IPS-18a (cell line): ENCODE measurements around the gene CASTOR1.

Source experiments
- H3K27ac ChIP-seq: one replicate; pipeline ENCODE4 v1.5.1; 2013; ENCODE audit warnings: low read length
- H3K27me3 ChIP-seq: one replicate; pipeline ENCODE4 v1.6.1; 2013; ENCODE audit warnings: mild to moderate bottlenecking, low read length; ENCODE audit not compliant: control insufficient read depth, insufficient read depth
- H3K36me3 ChIP-seq: one replicate; pipeline ENCODE4 v1.6.1; 2013; ENCODE audit warnings: low read depth, low read length; ENCODE audit not compliant: control insufficient read depth
- H3K4me1 ChIP-seq: one replicate; pipeline ENCODE4 v1.6.1; 2013; ENCODE audit warnings: low read depth, low read length; ENCODE audit not compliant: control insufficient read depth
- H3K4me3 ChIP-seq: one replicate; pipeline ENCODE4 v1.5.1; 2013; ENCODE audit warnings: low read length
- H3K9ac ChIP-seq: one replicate; pipeline ENCODE4 v1.6.1; 2013; ENCODE audit warnings: mild to moderate bottlenecking, low read length, moderate library complexity
- H3K9me3 ChIP-seq: one replicate; pipeline ENCODE4 v1.6.1; 2013; ENCODE audit warnings: low read depth, low read length; ENCODE audit not compliant: control insufficient read depth

CASTOR1 gene

GRCh38 chr22:30294830-30295229, 5.5 kb upstream of the CASTOR1 start:
- H3K9me3 ChIP-seq: no peaks in the 10 kb centered on the region
- H3K4me3 ChIP-seq: no peak overlapping the region
- H3K9ac ChIP-seq: no peak overlapping the region
- no peaks in the 10 kb centered on the region for H3K36me3 ChIP-seq
- no peaks in the 10 kb centered on the region for H3K27me3 ChIP-seq
- H3K27ac ChIP-seq: no peak overlapping the region
- H3K4me1 ChIP-seq: no peaks in the 10 kb centered on the region

- no peaks in the 10 kb centered on the region for H3K27me3 ChIP-seq
- H3K4me1 ChIP-seq: no peaks in the 10 kb centered on the region
- H3K27ac ChIP-seq: no peak overlapping the region
- H3K9me3 ChIP-seq: no peaks in the 10 kb centered on the region
- H3K4me3 ChIP-seq: no peak overlapping the region
- no peaks in the 10 kb centered on the region for H3K36me3 ChIP-seq
- H3K9ac ChIP-seq: no peak overlapping the region
Observed at GRCh38 chr22:30294066-30294465, 4.8 kb upstream of the CASTOR1 start.

- H3K27ac ChIP-seq: no peak overlapping the region
- H3K4me1 ChIP-seq: peaks cover 5% of the 10 kb centered on the region
- H3K9me3 ChIP-seq: no peaks in the 10 kb centered on the region
- no peak overlapping the region for H3K4me3 ChIP-seq
- no peaks in the 10 kb centered on the region for H3K36me3 ChIP-seq
- H3K27me3 ChIP-seq: peaks cover 7% of the 10 kb centered on the region
- H3K9ac ChIP-seq: no peak overlapping the region
Observed at GRCh38 chr22:30293026-30293425, 3.7 kb upstream of the CASTOR1 start.

- no peak overlapping the region for H3K9ac ChIP-seq
- H3K27ac ChIP-seq: no peak overlapping the region
- H3K4me3 ChIP-seq: no peak overlapping the region
- H3K9me3 ChIP-seq: no peaks in the 10 kb centered on the region
- H3K4me1 ChIP-seq: peaks cover 5% of the 10 kb centered on the region
- no peaks in the 10 kb centered on the region for H3K36me3 ChIP-seq
- H3K27me3 ChIP-seq: peaks cover 7% of the 10 kb centered on the region
Observed at GRCh38 chr22:30292069-30292970, 3.0 kb upstream of the CASTOR1 start.

GRCh38 chr22:30291058-30291892, 2.0 kb upstream of the CASTOR1 start:
- no peaks in the 10 kb centered on the region for H3K36me3 ChIP-seq
- no peak overlapping the region for H3K4me3 ChIP-seq
- peaks cover 5% of the 10 kb centered on the region for H3K4me1 ChIP-seq
- no peak overlapping the region for H3K27ac ChIP-seq
- peaks cover 7% of the 10 kb centered on the region for H3K27me3 ChIP-seq
- H3K9ac ChIP-seq: no peak overlapping the region
- H3K9me3 ChIP-seq: no peaks in the 10 kb centered on the region

- Histone ChIP-seq H3K36me3 (no peaks in the 10 kb centered on the region), H3K27me3 (peaks cover 7% of the 10 kb centered on the region), H3K9ac (no peak overlapping the region), H3K27ac (no peak overlapping the region), H3K4me1 (peaks cover 5% of the 10 kb centered on the region), H3K9me3 (no peaks in the 10 kb centered on the region), H3K4me3 (peak overlapping the region; percentile 73)
Observed at GRCh38 chr22:30290342-30291057, 1.2 kb upstream of the CASTOR1 start.

- no peak overlapping the region for H3K9ac ChIP-seq
- peaks cover 7% of the 10 kb centered on the region for H3K27me3 ChIP-seq
- H3K4me3 ChIP-seq: peak overlapping the region; percentile 73
- no peaks in the 10 kb centered on the region for H3K9me3 ChIP-seq
- no peak overlapping the region for H3K27ac ChIP-seq
- no peaks in the 10 kb centered on the region for H3K36me3 ChIP-seq
- peaks cover 5% of the 10 kb centered on the region for H3K4me1 ChIP-seq
Observed at GRCh38 chr22:30289980-30290313, 642 bp upstream of the CASTOR1 start.

- Histone ChIP-seq H3K9ac (no peak overlapping the region), H3K27ac (no peak overlapping the region), H3K36me3 (no peaks in the 10 kb centered on the region), H3K4me3 (peak overlapping the region; percentile 73), H3K9me3 (no peaks in the 10 kb centered on the region), H3K4me1 (peaks cover 5% of the 10 kb centered on the region), H3K27me3 (peaks cover 7% of the 10 kb centered on the region)
Observed at GRCh38 chr22:30288419-30289140, 725 bp downstream of the CASTOR1 start.

GRCh38 chr22:30287648-30288418, 1.5 kb downstream of the CASTOR1 start:
- H3K27me3 ChIP-seq: peaks cover 7% of the 10 kb centered on the region
- H3K9ac ChIP-seq: no peak overlapping the region
- H3K4me1 ChIP-seq: peaks cover 5% of the 10 kb centered on the region
- no peaks in the 10 kb centered on the region for H3K9me3 ChIP-seq
- no peaks in the 10 kb centered on the region for H3K36me3 ChIP-seq
- H3K4me3 ChIP-seq: peak overlapping the region; percentile 73
- no peak overlapping the region for H3K27ac ChIP-seq

GRCh38 chr22:30286813-30287647, 2.3 kb downstream of the CASTOR1 start:
- H3K9me3 ChIP-seq: no peaks in the 10 kb centered on the region
- peaks cover 7% of the 10 kb centered on the region for H3K27me3 ChIP-seq
- no peak overlapping the region for H3K4me3 ChIP-seq
- no peak overlapping the region for H3K9ac ChIP-seq
- no peak overlapping the region for H3K27ac ChIP-seq
- peaks cover 5% of the 10 kb centered on the region for H3K4me1 ChIP-seq
- no peaks in the 10 kb centered on the region for H3K36me3 ChIP-seq
